A172 (cell line): Measurements from ENCODE around the gene PDIK1L. TPM values are rescaled to one million over a fixed set of nuclear protein-coding genes. Genes with fewer than 3 reads are reported as not detected.

ENCODE experiments used
- DNase-seq: peaks from one replicate; pipeline ENCODE4 v3.0.0-alpha.2; 2015; ENCODE audit warnings: low spot score
- total RNA-seq: library from RNA; depleted of rRNA; stranded (reverse); fragments of >200 nt; shearing (Covaris generic); gene quantifications from 2 replicates; pipeline ENCODE4 v1.2.3, GENCODE V29; 2014; rRNA removed

PDIK1L gene
- total RNA-seq, result 4.4 and 6.1 TPM in 2 replicates

GRCh38 chr1:26111530-26112406, at the start of gene PDIK1L:
PDIK1L (plus strand) TSS chr1:26111824; CDS start chr1:26114309, 2,485 bp downstream.
- DNase-seq, result peak; percentile 63

- DNase-seq, result no peak
Observed at GRCh38 chr1:26064553-26064952, 47.1 kb upstream of the PDIK1L start.

- no peak for DNase-seq
Observed at GRCh38 chr1:26066160-26066559, 45.5 kb upstream of the PDIK1L start.

GRCh38 chr1:26066857-26067256, 44.8 kb upstream of the PDIK1L start:
- no peak for DNase-seq

- no peak for DNase-seq
Observed at GRCh38 chr1:26067432-26067911, 44.2 kb upstream of the PDIK1L start, which contains the start of gene TRIM63. TRIM63 (minus strand) TSS chr1:26067630; CDS start chr1:26067494, 136 bp downstream.

GRCh38 chr1:26069941-26070295, 41.7 kb upstream of the PDIK1L start:
- no peak for DNase-seq

GRCh38 chr1:26070296-26070962, 41.2 kb upstream of the PDIK1L start:
- no peak for DNase-seq

GRCh38 chr1:26070963-26071342, 40.7 kb upstream of the PDIK1L start:
- DNase-seq, result no peak

GRCh38 chr1:26072305-26072704, 39.3 kb upstream of the PDIK1L start:
- peak; percentile 31 for DNase-seq

- DNase-seq, result no peak
Observed at GRCh38 chr1:26075421-26076144, 36.0 kb upstream of the PDIK1L start.

GRCh38 chr1:26077524-26077923, 34.1 kb upstream of the PDIK1L start:
- no peak for DNase-seq

GRCh38 chr1:26078286-26079177, 33.1 kb upstream of the PDIK1L start:
- DNase-seq, result no peak

- DNase-seq, result no peak
Observed at GRCh38 chr1:26079178-26079563, 32.5 kb upstream of the PDIK1L start.

GRCh38 chr1:26079960-26080814, 31.4 kb upstream of the PDIK1L start:
- no peak for DNase-seq

GRCh38 chr1:26081267-26082019, 30.2 kb upstream of the PDIK1L start:
- DNase-seq, result peak; percentile 39

- no peak for DNase-seq
Observed at GRCh38 chr1:26082020-26082350, 29.6 kb upstream of the PDIK1L start.

GRCh38 chr1:26083208-26083607, 28.4 kb upstream of the PDIK1L start:
- DNase-seq, result peak; percentile 23

- DNase-seq, result no peak
Observed at GRCh38 chr1:26084091-26084561, 27.5 kb upstream of the PDIK1L start.

GRCh38 chr1:26084844-26085243, 26.8 kb upstream of the PDIK1L start:
- DNase-seq, result no peak
